Osteocyte (in vitro differentiated cells): ENCODE measurements around the gene EPHB1. TPM values are rescaled to one million over a fixed set of nuclear protein-coding genes. Genes with fewer than 3 reads are reported as not detected.

Experiments
- DNase-seq: peaks from one replicate; pipeline ENCODE4 v3.0.0; 2021; ENCODE audit warnings: mixed read lengths; ENCODE audit not compliant: unreplicated experiment; ENCODE audit errors: extremely low spot score
- H3K27ac Mint-ChIP-seq: one replicate; pipeline ENCODE4 v1.8.0; 2021; ENCODE audit warnings: mild to moderate bottlenecking, mixed read lengths; ENCODE audit not compliant: unreplicated experiment
- H3K27me3 Mint-ChIP-seq: one replicate; pipeline ENCODE4 v1.8.0; 2021; ENCODE audit warnings: mixed read lengths; ENCODE audit not compliant: unreplicated experiment
- H3K36me3 Mint-ChIP-seq: one replicate; pipeline ENCODE4 v1.8.0; 2021; ENCODE audit warnings: mixed read lengths; ENCODE audit not compliant: unreplicated experiment
- H3K4me1 Mint-ChIP-seq: one replicate; pipeline ENCODE4 v1.8.0; 2021; ENCODE audit warnings: mixed read lengths; ENCODE audit not compliant: unreplicated experiment
- H3K4me3 Mint-ChIP-seq: one replicate; pipeline ENCODE4 v1.8.0; 2021; ENCODE audit warnings: mild to moderate bottlenecking, moderate library complexity, mixed read lengths; ENCODE audit not compliant: unreplicated experiment
- H3K9me3 Mint-ChIP-seq: one replicate; pipeline ENCODE4 v1.8.0; 2021; ENCODE audit warnings: mixed read lengths; ENCODE audit not compliant: unreplicated experiment
- CTCF ChIP-seq: fragments of 200-600 bp; sonication (generic); IDR thresholded peaks from 2 replicates; pipeline ENCODE4 v1.5.0; 2021; ENCODE audit warnings: antibody characterized with exemption, mild to moderate bottlenecking, moderate library complexity
- total RNA-seq: library from RNA; stranded (reverse); gene quantifications from 2 replicates; pipeline ENCODE4 v1.2.1, GENCODE V29; 2021

The EPHB1 gene
- total RNA-seq, 1 donor from 2014 or later = 0.75 TPM

- H3K27ac Mint-ChIP-seq = no peak overlapping the region
- DNase-seq = no peak
- H3K4me1 Mint-ChIP-seq = no peaks in the 10 kb centered on the region
- no peaks in the 10 kb centered on the region for H3K9me3 Mint-ChIP-seq
- TF ChIP-seq CTCF = no peak
- no peaks in the 10 kb centered on the region for H3K36me3 Mint-ChIP-seq
- H3K4me3 Mint-ChIP-seq = no peak overlapping the region
- no peaks in the 10 kb centered on the region for H3K27me3 Mint-ChIP-seq
Observed at GRCh38 chr3:135143474-135143873, 348.4 kb downstream of the EPHB1 start.

- no peak for TF ChIP-seq CTCF
- no peak for DNase-seq
- no peak overlapping the region for H3K4me3 Mint-ChIP-seq
- H3K27ac Mint-ChIP-seq = no peak overlapping the region
- H3K9me3 Mint-ChIP-seq = no peaks in the 10 kb centered on the region
- no peaks in the 10 kb centered on the region for H3K36me3 Mint-ChIP-seq
- no peaks in the 10 kb centered on the region for H3K27me3 Mint-ChIP-seq
- no peaks in the 10 kb centered on the region for H3K4me1 Mint-ChIP-seq
Observed at GRCh38 chr3:135145581-135145980, 350.5 kb downstream of the EPHB1 start.

GRCh38 chr3:135147657-135148056 lies 352.6 kb downstream of the EPHB1 start:
- DNase-seq = no peak
- no peaks in the 10 kb centered on the region for H3K36me3 Mint-ChIP-seq
- H3K9me3 Mint-ChIP-seq = no peaks in the 10 kb centered on the region
- H3K4me1 Mint-ChIP-seq = no peaks in the 10 kb centered on the region
- no peak overlapping the region for H3K4me3 Mint-ChIP-seq
- no peak for TF ChIP-seq CTCF
- H3K27me3 Mint-ChIP-seq = no peaks in the 10 kb centered on the region
- no peak overlapping the region for H3K27ac Mint-ChIP-seq

GRCh38 chr3:135148398-135149020 lies 353.4 kb downstream of the EPHB1 start:
- H3K36me3 Mint-ChIP-seq = no peaks in the 10 kb centered on the region
- TF ChIP-seq CTCF = no peak
- H3K27ac Mint-ChIP-seq = no peak overlapping the region
- no peaks in the 10 kb centered on the region for H3K4me1 Mint-ChIP-seq
- no peak for DNase-seq
- H3K4me3 Mint-ChIP-seq = no peak overlapping the region
- H3K27me3 Mint-ChIP-seq = no peaks in the 10 kb centered on the region
- no peaks in the 10 kb centered on the region for H3K9me3 Mint-ChIP-seq

GRCh38 chr3:135149707-135150681 lies 354.9 kb downstream of the EPHB1 start:
- Mint-ChIP-seq H3K27ac (no peak overlapping the region), H3K4me1 (no peaks in the 10 kb centered on the region), H3K27me3 (no peaks in the 10 kb centered on the region), H3K4me3 (no peak overlapping the region), H3K36me3 (no peaks in the 10 kb centered on the region), H3K9me3 (no peaks in the 10 kb centered on the region)
- no peak for TF ChIP-seq CTCF
- DNase-seq = no peak
